ENCODE measurements around the gene AMY2B. TPM values are rescaled to one million over a fixed set of nuclear protein-coding genes. Genes with fewer than 3 reads are reported as not detected.
"Not testable (repeated sequence)": the region's sequence is repeated elsewhere in the genome, so short reads cannot be mapped to it uniquely, and the experiment has no call there.

The AMY2B gene
- total RNA-seq, 1 experiment from 2014 or later: 1.1 TPM

DNA sequence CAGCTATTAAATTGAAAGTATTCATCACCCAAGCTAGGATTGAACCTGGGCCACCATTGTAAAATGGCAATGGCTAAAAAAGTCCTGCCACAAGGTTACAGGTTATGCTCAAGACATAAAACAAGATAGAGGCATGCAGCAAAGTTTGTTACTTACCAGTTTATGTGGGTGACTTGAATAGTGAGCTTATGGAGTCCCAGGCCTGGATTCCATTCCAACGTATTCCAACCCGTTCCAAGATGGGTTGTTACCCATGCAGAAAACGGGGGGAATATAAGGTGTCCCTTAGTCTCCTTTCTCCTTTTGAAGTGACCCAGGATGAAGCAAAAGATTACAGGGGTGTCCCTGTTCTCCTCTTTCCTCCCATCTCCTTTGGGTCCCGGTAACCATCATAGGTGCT, 56.0 kb downstream of the AMY2B start:
- DNase-seq (ENCODE audit: low read depth, low spot score); H3K4me1 ChIP-seq (ENCODE audit: control insufficient read depth, insufficient read depth, low read length); H3K9me3 ChIP-seq (ENCODE audit: control insufficient read depth, insufficient read depth, low read depth, low read length); POLR2A ChIA-PET; in situ Hi-C loops (cut with HindIII; ENCODE audit: low pct_unique_long_range_greater_than_20kb, low sequenced_read_pairs); CTCF ChIA-PET; ATAC-seq; H3K36me3 ChIP-seq (ENCODE audit: control insufficient read depth, insufficient read depth, low read length); H3K27me3 ChIP-seq (ENCODE audit: control insufficient read depth, insufficient read depth, low read length); H3K27ac ChIP-seq (ENCODE audit: low read length); BruUV-seq (replicated peaks); H3K4me3 ChIP-seq (ENCODE audit: low read depth in 2 of 2, low read length in 2 of 2); intact Hi-C loops (cut with micrococcal nuclease; ENCODE audit: unreplicated experiment): not testable (repeated sequence)

Other genes starting within 250 kb of the AMY2B start
- 13.1 TPM for gene RNPC3, start 45.9 kb upstream of the AMY2B start, total RNA-seq (2021; ENCODE audit: unreplicated experiment)
- gene AMY2A, start 45.8 kb downstream of the AMY2B start, total RNA-seq (2021; ENCODE audit: unreplicated experiment): 0.28 TPM
- not detected for gene AMY1A, start 84.2 kb downstream of the AMY2B start, total RNA-seq (2021; ENCODE audit: unreplicated experiment)
- not detected for gene AMY1B, start 124.6 kb downstream of the AMY2B start, total RNA-seq (2021; ENCODE audit: unreplicated experiment)
- not detected for gene AMY1C, start 178.3 kb downstream of the AMY2B start, total RNA-seq (2021; ENCODE audit: unreplicated experiment)